ENCODE measurements around the gene PRDM15. TPM values are rescaled to one million over a fixed set of nuclear protein-coding genes. Genes with fewer than 3 reads are reported as not detected.

The PRDM15 gene
- total RNA-seq, 2 experiments from 2014 or later, result 10.4 to 12.0 TPM

- no peak for TF ChIP-seq CTCF (IDR thresholded peaks at IDR 0.05)
- no peaks in the 10 kb centered on the region for H3K4me1 Mint-ChIP-seq (ENCODE audit: low read depth)
- no peaks in the 10 kb centered on the region for H3K9me3 Mint-ChIP-seq
- no peak overlapping the region for H3K27ac ChIP-seq (ENCODE audit: low read depth in 1 of 2, low read length in 2 of 2)
- no peaks in the 10 kb centered on the region for H3K4me1 ChIP-seq (ENCODE audit: insufficient read depth, low read length)
- H3K27me3 ChIP-seq (ENCODE audit: control insufficient read depth in 1 of 2, insufficient read depth in 2 of 2, low read length in 2 of 2), result no peaks in the 10 kb centered on the region
- H3K27ac Mint-ChIP-seq, result no peak overlapping the region
- H3K36me3 Mint-ChIP-seq (ENCODE audit: low read depth), result peaks cover 39% of the 10 kb centered on the region
- intact Hi-C loops (cut with DNase I, micrococcal nuclease), result no loop called here
- ChIA-PET POLR2A (no interaction called here), CTCF (no interaction called here)
- no peak overlapping the region for H3K4me3 Mint-ChIP-seq
- peaks cover 37% of the 10 kb centered on the region for H3K36me3 ChIP-seq (ENCODE audit: insufficient read depth, low read length)
- no peak overlapping the region for H3K4me3 ChIP-seq (ENCODE audit: low read length)
- DNase-seq (no peak), ATAC-seq (ENCODE audit: poor library complexity) (no peak)
- no peaks in the 10 kb centered on the region for H3K27me3 Mint-ChIP-seq
- H3K9me3 ChIP-seq (ENCODE audit: control insufficient read depth in 1 of 2, insufficient read depth in 1 of 2, low read length in 2 of 2), result no peaks in the 10 kb centered on the region
Measured at GRCh38 chr21:41830764-41831452, 48.2 kb downstream of the PRDM15 start.

GRCh38 chr21:41830145-41830707 is 48.9 kb downstream of the PRDM15 start:
- ChIA-PET POLR2A (no interaction called here), CTCF (no interaction called here)
- H3K27me3 Mint-ChIP-seq, result no peaks in the 10 kb centered on the region
- H3K4me3 Mint-ChIP-seq, result no peak overlapping the region
- Histone ChIP-seq H3K27me3 (ENCODE audit: control insufficient read depth in 1 of 2, insufficient read depth in 2 of 2, low read length in 2 of 2) (no peaks in the 10 kb centered on the region), H3K4me3 (ENCODE audit: low read length) (no peak overlapping the region), H3K4me1 (ENCODE audit: insufficient read depth, low read length) (no peaks in the 10 kb centered on the region), H3K27ac (ENCODE audit: low read depth in 1 of 2, low read length in 2 of 2) (no peak overlapping the region), H3K36me3 (ENCODE audit: insufficient read depth, low read length) (peaks cover 38% of the 10 kb centered on the region), H3K9me3 (ENCODE audit: control insufficient read depth in 1 of 2, insufficient read depth in 1 of 2, low read length in 2 of 2) (no peaks in the 10 kb centered on the region)
- DNase-seq (no peak), ATAC-seq (ENCODE audit: poor library complexity) (no peak)
- intact Hi-C loops (cut with DNase I, micrococcal nuclease), result no loop called here
- no peak overlapping the region for H3K27ac Mint-ChIP-seq
- H3K4me1 Mint-ChIP-seq (ENCODE audit: low read depth), result no peaks in the 10 kb centered on the region
- peaks cover 37% of the 10 kb centered on the region for H3K36me3 Mint-ChIP-seq (ENCODE audit: low read depth)
- no peaks in the 10 kb centered on the region for H3K9me3 Mint-ChIP-seq
- no peak for TF ChIP-seq CTCF (IDR thresholded peaks at IDR 0.05)

- H3K4me3 Mint-ChIP-seq, result no peak overlapping the region
- no peak overlapping the region for H3K27ac Mint-ChIP-seq
- H3K9me3 ChIP-seq (ENCODE audit: control insufficient read depth in 1 of 2, insufficient read depth in 1 of 2, low read length in 2 of 2), result no peaks in the 10 kb centered on the region
- intact Hi-C loops (cut with DNase I, micrococcal nuclease), result no loop called here
- H3K4me1 ChIP-seq (ENCODE audit: insufficient read depth, low read length), result peaks cover 2% of the 10 kb centered on the region
- no peak for TF ChIP-seq CTCF (IDR thresholded peaks at IDR 0.05)
- no peak for ATAC-seq (ENCODE audit: poor library complexity)
- no peaks in the 10 kb centered on the region for H3K9me3 Mint-ChIP-seq
- H3K4me3 ChIP-seq (ENCODE audit: low read length), result no peak overlapping the region
- H3K36me3 ChIP-seq (ENCODE audit: insufficient read depth, low read length), result peaks cover 34% of the 10 kb centered on the region
- no peaks in the 10 kb centered on the region for H3K4me1 Mint-ChIP-seq (ENCODE audit: low read depth)
- H3K27ac ChIP-seq (ENCODE audit: low read depth in 1 of 2, low read length in 2 of 2), result no peak overlapping the region
- POLR2A ChIA-PET, result no interaction called here
- DNase-seq, result no peak
- H3K27me3 ChIP-seq (ENCODE audit: control insufficient read depth in 1 of 2, insufficient read depth in 2 of 2, low read length in 2 of 2), result no peaks in the 10 kb centered on the region
- CTCF ChIA-PET, result no interaction called here
- peaks cover 34% of the 10 kb centered on the region for H3K36me3 Mint-ChIP-seq (ENCODE audit: low read depth)
- no peaks in the 10 kb centered on the region for H3K27me3 Mint-ChIP-seq
Measured at GRCh38 chr21:41828884-41829360, 50.2 kb downstream of the PRDM15 start.
